Pancreas (tissue), 10 donors: ENCODE measurements around the gene SPDYA. TPM values are rescaled to one million over a fixed set of nuclear protein-coding genes. Genes with fewer than 3 reads are reported as not detected.
A peak's percentile ranks its signal among the peaks of the same experiment; 100 is the strongest.

Source experiments
- ATAC-seq, 4 donors: fragments of 200-7000 bp; cut with Tn5 transposase; one replicate each; pipeline versions ENCODE4 v1.8.0 to v1.9.1; 2020; ENCODE audit warnings: mild to moderate bottlenecking in 4 of 4, moderate library complexity in 4 of 4
- DNase-seq, 6 donors: peaks; one replicate each; pipeline ENCODE4 v3.0.0-alpha.2; 2020
- FAIRE-seq: peaks from 2 replicates; lab custom pipeline; 2012; peaks lifted over from hg19 to GRCh38; lab: Jason Lieb, UNC
- H3K27ac ChIP-seq, 4 donors: fragments of 200-600 bp; sonication (generic); 1 replicate in 3 of 4; 2 replicates in 1 of 4; pipeline versions ENCODE4 v1.5.0 to v1.8.0; 2020
- H3K27me3 ChIP-seq, 4 donors: fragments of 200-600 bp; one replicate each; pipeline ENCODE4 v1.8.0; 2021
- H3K36me3 ChIP-seq, 3 donors: fragments of 200-600 bp; sonication (generic) in 1 of 3; one replicate each; pipeline versions ENCODE4 v1.5.0 to v1.8.0; 2020 to 2021
- H3K4me1 ChIP-seq, 3 donors: fragments of 200-600 bp; one replicate each; pipeline ENCODE4 v1.8.0; 2021
- H3K4me3 ChIP-seq, 4 donors: fragments of 200-600 bp; sonication (generic) in 2 of 4; one replicate each; pipeline versions ENCODE4 v1.5.0 to v1.8.0; 2020 to 2021
- H3K9me3 ChIP-seq, 4 donors: fragments of 200-600 bp; one replicate each; pipeline ENCODE4 v1.8.0; 2021
- CTCF ChIP-seq, 4 donors: fragments of 200-600 bp; sonication (generic) in 3 of 4; IDR thresholded peaks; one replicate each; pipeline versions ENCODE4 v1.5.0 to v1.8.0; 2021; ENCODE audit warnings: antibody characterized with exemption in 4 of 4
- WGBS, 2 donors: extraction: QIAGEN DNeasy Blood & Tissue Kit; methylation state at CpG; one replicate each; pipeline ENCODE4 v1.1.7; 2013; 5-methylcytosine and 5-hydroxymethylcytosine counted together
- intact Hi-C, 3 donors: fragments of 100-400 bp; cut with DNase I; formaldehyde crosslinking; loops; one replicate each; pipeline versions ENCODE4 v1.11.1 to v1.14.2; 2022
- polyA plus RNA-seq, 2 donors: library from polyadenylated mRNA; stranded (reverse); fragments of 200-250 nt; gene quantifications; one replicate each; pipeline ENCODE4 v1.2.3, GENCODE V29; 2013
- total RNA-seq, 6 donors: library from RNA; stranded (reverse); fragmentation: NEBNext Ultra II Directional in 4 of 6; extraction: Animal tissue kit (Norgen Biotek cat#: 25700) in 4 of 6; gene quantifications; one replicate each; pipeline versions ENCODE4 v1.2.1 to v1.2.4, GENCODE V29; 2021 to 2023
- donor health status: healthy with polysubstance abuse.
- donor health status: DM: no; HTN: no; CAD: no; lungs with moderate emphysema.
- donor health status: DM: no; HTN: no; CAD: no.
- donor health status: control.
- donor health status: control.
- donor health status: Bipolar disorder and iron deficiency.
- donor health status: DM: yes; HTN: yes; CAD: no.
- donor health status: DM: no; HTN: no; CAD: no.
- donor health status: DM: no; HTN: no; CAD: no.
- donor health status: DM: yes; HTN: yes; CAD: no.

SPDYA gene
- total and polyA plus RNA-seq, 8 donors = 0.11 to 0.78 (median 0.48) TPM

GRCh38 chr2:28855977-28856376 lies 45.3 kb downstream of the SPDYA start:
- Histone ChIP-seq H3K4me1 (no peaks in the 10 kb centered on the region), H3K9me3 (no peaks in the 10 kb centered on the region), H3K4me3 (no peak overlapping the region), H3K27me3 (no peaks in the 10 kb centered on the region), H3K27ac (no peak overlapping the region), H3K36me3 (no peaks in the 10 kb centered on the region)
- DNase-seq (no peak), FAIRE-seq (no peak), ATAC-seq (no peak)
- no peak for TF ChIP-seq CTCF (IDR thresholded peaks at IDR 0.05)
- intact Hi-C loops = no loop called here

- DNase-seq (no peak), ATAC-seq (no peak), FAIRE-seq (no peak)
- H3K27me3 ChIP-seq = no peaks in the 10 kb centered on the region
- intact Hi-C loops = no loop called here
- H3K36me3 ChIP-seq = no peaks in the 10 kb centered on the region
- H3K4me1 ChIP-seq = peaks cover 6 to 26% (median 11%) of the 10 kb centered on the region in 3 donors
- H3K27ac ChIP-seq = no peak overlapping the region
- peak overlapping the region in 2 of 4 donors; percentile 79 to 82 for H3K4me3 ChIP-seq
- no peaks in the 10 kb centered on the region for H3K9me3 ChIP-seq
- 73 to 79% methylated on average over 12 of the region's 12 CpGs for WGBS, 2 donors
- TF ChIP-seq CTCF (IDR thresholded peaks at IDR 0.05) = no peak
Measured at GRCh38 chr2:28868611-28869010, 58.0 kb downstream of the SPDYA start.

GRCh38 chr2:28869494-28870145 lies 59.0 kb downstream of the SPDYA start:
- Histone ChIP-seq H3K4me3 (peak overlapping the region; percentile 71 to 90 (median 80)), H3K27me3 (no peaks in the 10 kb centered on the region), H3K4me1 (peaks cover 6 to 26% (median 11%) of the 10 kb centered on the region in 3 donors), H3K9me3 (no peaks in the 10 kb centered on the region), H3K36me3 (no peaks in the 10 kb centered on the region), H3K27ac (peak overlapping the region; percentile 66 to 83 (median 73))
- no peak for FAIRE-seq
- TF ChIP-seq CTCF (IDR thresholded peaks at IDR 0.05) = no peak
- ATAC-seq = peak; percentile 16 to 62 (median 44)
- intact Hi-C loops = no loop called here
- DNase-seq = peak in 2 of 6 donors; percentile 58 to 59
- 0% methylated on average over 29 of the region's 29 CpGs for WGBS, 2 donors

- H3K36me3 ChIP-seq = no peaks in the 10 kb centered on the region
- H3K9me3 ChIP-seq = no peaks in the 10 kb centered on the region
- peak; percentile 99 to 100 (median 100) for ATAC-seq
- peak within 1 kb of the TSS; percentile 71 to 90 (median 80) for H3K4me3 ChIP-seq
- intact Hi-C loops = no loop called here
- H3K27me3 ChIP-seq = no peaks in the 10 kb centered on the region
- peaks cover 6 to 26% (median 11%) of the 10 kb centered on the region in 3 donors for H3K4me1 ChIP-seq
- no peak for FAIRE-seq
- H3K27ac ChIP-seq = peak within 1 kb of the TSS; percentile 66 to 83 (median 73)
- peak; percentile 95 to 99 (median 96) for DNase-seq
- WGBS, 2 donors = 1% methylated on average over 57 of the region's 57 CpGs
- TF ChIP-seq CTCF (IDR thresholded peaks at IDR 0.05) = no peak
Measured at GRCh38 chr2:28870146-28870891, 59.7 kb downstream of the SPDYA start, which contains the start of gene TRMT61B. TRMT61B (minus strand) TSS chr2:28870309; CDS start chr2:28870277, 32 bp downstream.
